ENCODE data around the gene INO80D.

INO80D gene

DNA sequence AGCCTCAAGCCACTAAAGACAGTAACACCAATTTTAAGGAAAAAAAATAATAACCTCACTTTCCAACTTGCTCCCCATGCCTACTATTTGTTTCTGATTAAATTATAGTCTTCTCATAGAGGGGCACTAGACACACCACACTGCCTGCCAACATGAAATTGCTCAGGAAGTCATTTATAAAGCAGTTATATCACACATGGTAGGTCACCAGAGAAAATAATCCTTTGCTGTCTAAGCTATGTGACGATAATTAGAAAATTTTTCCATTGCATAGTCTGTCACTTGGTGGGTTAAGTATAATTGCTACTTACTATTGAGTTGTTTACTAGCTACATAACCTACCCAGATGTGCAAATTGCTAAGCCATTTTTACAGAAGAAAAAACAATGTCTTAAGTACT, 85.2 kb downstream of the INO80D start:
- H3K27ac ChIP-seq (replicated peaks), result no peak overlapping the region
- no peak for TF ChIP-seq POLR2AphosphoS5 (IDR thresholded peaks at IDR 0.05; ENCODE audit: low read depth)
- no peak for TF ChIP-seq GABPA (IDR thresholded peaks at IDR 0.05; ENCODE audit: low read depth)
- TF ChIP-seq, protein P1, sequence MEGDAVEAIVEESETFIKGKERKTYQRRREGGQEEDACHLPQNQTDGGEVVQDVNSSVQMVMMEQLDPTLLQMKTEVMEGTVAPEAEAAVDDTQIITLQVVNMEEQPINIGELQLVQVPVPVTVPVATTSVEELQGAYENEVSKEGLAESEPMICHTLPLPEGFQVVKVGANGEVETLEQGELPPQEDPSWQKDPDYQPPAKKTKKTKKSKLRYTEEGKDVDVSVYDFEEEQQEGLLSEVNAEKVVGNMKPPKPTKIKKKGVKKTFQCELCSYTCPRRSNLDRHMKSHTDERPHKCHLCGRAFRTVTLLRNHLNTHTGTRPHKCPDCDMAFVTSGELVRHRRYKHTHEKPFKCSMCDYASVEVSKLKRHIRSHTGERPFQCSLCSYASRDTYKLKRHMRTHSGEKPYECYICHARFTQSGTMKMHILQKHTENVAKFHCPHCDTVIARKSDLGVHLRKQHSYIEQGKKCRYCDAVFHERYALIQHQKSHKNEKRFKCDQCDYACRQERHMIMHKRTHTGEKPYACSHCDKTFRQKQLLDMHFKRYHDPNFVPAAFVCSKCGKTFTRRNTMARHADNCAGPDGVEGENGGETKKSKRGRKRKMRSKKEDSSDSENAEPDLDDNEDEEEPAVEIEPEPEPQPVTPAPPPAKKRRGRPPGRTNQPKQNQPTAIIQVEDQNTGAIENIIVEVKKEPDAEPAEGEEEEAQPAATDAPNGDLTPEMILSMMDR (IDR thresholded peaks at IDR 0.05; ENCODE audit: insufficient read depth, low read length), result no peak
- TF ChIP-seq SPI1 (IDR thresholded peaks at IDR 0.05; ENCODE audit: borderline replicate concordance, low read depth), result no peak
- TF ChIP-seq, protein P2, sequence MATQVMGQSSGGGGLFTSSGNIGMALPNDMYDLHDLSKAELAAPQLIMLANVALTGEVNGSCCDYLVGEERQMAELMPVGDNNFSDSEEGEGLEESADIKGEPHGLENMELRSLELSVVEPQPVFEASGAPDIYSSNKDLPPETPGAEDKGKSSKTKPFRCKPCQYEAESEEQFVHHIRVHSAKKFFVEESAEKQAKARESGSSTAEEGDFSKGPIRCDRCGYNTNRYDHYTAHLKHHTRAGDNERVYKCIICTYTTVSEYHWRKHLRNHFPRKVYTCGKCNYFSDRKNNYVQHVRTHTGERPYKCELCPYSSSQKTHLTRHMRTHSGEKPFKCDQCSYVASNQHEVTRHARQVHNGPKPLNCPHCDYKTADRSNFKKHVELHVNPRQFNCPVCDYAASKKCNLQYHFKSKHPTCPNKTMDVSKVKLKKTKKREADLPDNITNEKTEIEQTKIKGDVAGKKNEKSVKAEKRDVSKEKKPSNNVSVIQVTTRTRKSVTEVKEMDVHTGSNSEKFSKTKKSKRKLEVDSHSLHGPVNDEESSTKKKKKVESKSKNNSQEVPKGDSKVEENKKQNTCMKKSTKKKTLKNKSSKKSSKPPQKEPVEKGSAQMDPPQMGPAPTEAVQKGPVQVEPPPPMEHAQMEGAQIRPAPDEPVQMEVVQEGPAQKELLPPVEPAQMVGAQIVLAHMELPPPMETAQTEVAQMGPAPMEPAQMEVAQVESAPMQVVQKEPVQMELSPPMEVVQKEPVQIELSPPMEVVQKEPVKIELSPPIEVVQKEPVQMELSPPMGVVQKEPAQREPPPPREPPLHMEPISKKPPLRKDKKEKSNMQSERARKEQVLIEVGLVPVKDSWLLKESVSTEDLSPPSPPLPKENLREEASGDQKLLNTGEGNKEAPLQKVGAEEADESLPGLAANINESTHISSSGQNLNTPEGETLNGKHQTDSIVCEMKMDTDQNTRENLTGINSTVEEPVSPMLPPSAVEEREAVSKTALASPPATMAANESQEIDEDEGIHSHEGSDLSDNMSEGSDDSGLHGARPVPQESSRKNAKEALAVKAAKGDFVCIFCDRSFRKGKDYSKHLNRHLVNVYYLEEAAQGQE (IDR thresholded peaks at IDR 0.05; ENCODE audit: insufficient replicate concordance, low read depth), result no peak
- no peak for DNase-seq (ENCODE audit: low read depth in 1 of 2, low spot score in 1 of 2)
- no peaks in the 10 kb centered on the region for H3K27me3 ChIP-seq (ENCODE audit: insufficient read depth, poor library complexity, severe bottlenecking)
- H3K4me3 ChIP-seq (replicated peaks; ENCODE audit: insufficient read depth, low read length), result no peak overlapping the region

DNA sequence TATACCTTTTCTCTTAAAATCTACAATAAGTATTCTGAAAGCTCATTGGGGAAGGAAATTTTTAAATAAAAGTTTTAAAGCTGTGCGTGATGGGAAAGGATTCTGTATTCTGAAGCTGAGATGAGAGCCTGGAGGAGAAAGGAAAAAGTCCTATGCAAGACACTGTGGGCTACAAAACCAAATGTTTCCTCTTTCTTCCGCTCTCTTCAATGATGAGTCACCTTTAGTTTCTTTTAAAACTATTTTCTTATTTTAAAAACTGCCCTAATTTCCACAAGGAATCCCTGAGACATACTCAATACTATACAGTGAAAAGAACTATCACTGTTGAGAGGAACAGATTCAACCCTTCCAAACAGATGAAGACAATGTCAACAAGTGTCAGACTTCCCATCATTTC, 87.4 kb downstream of the INO80D start:
- DNase-seq (ENCODE audit: low read depth in 1 of 2, low spot score in 1 of 2), result no peak
- TF ChIP-seq, protein P1 (IDR thresholded peaks at IDR 0.05; ENCODE audit: insufficient read depth, low read length), result no peak
- no peak for TF ChIP-seq GABPA (IDR thresholded peaks at IDR 0.05; ENCODE audit: low read depth)
- no peak for TF ChIP-seq POLR2AphosphoS5 (IDR thresholded peaks at IDR 0.05; ENCODE audit: low read depth)
- TF ChIP-seq, protein P2 (IDR thresholded peaks at IDR 0.05; ENCODE audit: insufficient replicate concordance, low read depth), result no peak
- TF ChIP-seq SPI1 (IDR thresholded peaks at IDR 0.05; ENCODE audit: borderline replicate concordance, low read depth), result no peak
- H3K27me3 ChIP-seq (ENCODE audit: insufficient read depth, poor library complexity, severe bottlenecking), result no peaks in the 10 kb centered on the region

DNA sequence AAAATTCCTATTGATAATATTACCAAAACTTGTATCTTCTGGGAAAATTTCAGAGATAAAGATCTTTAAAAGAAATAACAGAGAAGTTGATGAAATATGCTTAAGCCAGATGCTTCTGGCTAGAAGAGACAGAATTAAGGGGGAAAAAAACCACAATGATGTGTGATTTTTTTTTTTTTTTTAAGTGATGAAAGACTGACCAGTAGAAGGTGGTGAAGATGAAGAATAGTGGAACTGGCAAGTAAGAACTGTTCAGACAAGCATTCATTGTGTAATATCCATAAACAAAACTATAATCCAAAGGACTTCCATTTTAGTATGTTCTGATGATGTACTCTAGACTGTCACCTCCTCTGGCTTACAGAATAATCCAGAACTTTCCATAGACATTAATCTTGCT, 89.8 kb downstream of the INO80D start:
- no peak for TF ChIP-seq GABPA (IDR thresholded peaks at IDR 0.05; ENCODE audit: low read depth)
- TF ChIP-seq SPI1 (IDR thresholded peaks at IDR 0.05; ENCODE audit: borderline replicate concordance, low read depth), result no peak
- TF ChIP-seq, protein P2 (IDR thresholded peaks at IDR 0.05; ENCODE audit: insufficient replicate concordance, low read depth), result no peak
- TF ChIP-seq, protein P1 (IDR thresholded peaks at IDR 0.05; ENCODE audit: insufficient read depth, low read length), result no peak
- no peak for TF ChIP-seq POLR2AphosphoS5 (IDR thresholded peaks at IDR 0.05; ENCODE audit: low read depth)
- DNase-seq (ENCODE audit: low read depth in 1 of 2, low spot score in 1 of 2), result peak in 1 of 2 experiments; percentile 38
- Histone ChIP-seq H3K27ac (replicated peaks) (no peak overlapping the region), H3K4me3 (replicated peaks; ENCODE audit: insufficient read depth, low read length) (no peak overlapping the region), H3K27me3 (ENCODE audit: insufficient read depth, poor library complexity, severe bottlenecking) (no peaks in the 10 kb centered on the region)

More for the DNA sequence above, 87.4 kb downstream of the INO80D start:
- no peak overlapping the region for H3K4me3 ChIP-seq (replicated peaks; ENCODE audit: insufficient read depth, low read length)
- H3K27ac ChIP-seq (replicated peaks), result no peak overlapping the region
